ENCODE measurements around the gene CTNNAL1.
"Not testable (repeated sequence)": the region's sequence is repeated elsewhere in the genome, so short reads cannot be mapped to it uniquely, and the experiment has no call there.

CTNNAL1 gene, protein sequence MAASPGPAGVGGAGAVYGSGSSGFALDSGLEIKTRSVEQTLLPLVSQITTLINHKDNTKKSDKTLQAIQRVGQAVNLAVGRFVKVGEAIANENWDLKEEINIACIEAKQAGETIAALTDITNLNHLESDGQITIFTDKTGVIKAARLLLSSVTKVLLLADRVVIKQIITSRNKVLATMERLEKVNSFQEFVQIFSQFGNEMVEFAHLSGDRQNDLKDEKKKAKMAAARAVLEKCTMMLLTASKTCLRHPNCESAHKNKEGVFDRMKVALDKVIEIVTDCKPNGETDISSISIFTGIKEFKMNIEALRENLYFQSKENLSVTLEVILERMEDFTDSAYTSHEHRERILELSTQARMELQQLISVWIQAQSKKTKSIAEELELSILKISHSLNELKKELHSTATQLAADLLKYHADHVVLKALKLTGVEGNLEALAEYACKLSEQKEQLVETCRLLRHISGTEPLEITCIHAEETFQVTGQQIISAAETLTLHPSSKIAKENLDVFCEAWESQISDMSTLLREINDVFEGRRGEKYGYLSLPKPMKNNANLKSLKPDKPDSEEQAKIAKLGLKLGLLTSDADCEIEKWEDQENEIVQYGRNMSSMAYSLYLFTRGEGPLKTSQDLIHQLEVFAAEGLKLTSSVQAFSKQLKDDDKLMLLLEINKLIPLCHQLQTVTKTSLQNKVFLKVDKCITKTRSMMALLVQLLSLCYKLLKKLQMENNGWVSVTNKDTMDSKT

DNA sequence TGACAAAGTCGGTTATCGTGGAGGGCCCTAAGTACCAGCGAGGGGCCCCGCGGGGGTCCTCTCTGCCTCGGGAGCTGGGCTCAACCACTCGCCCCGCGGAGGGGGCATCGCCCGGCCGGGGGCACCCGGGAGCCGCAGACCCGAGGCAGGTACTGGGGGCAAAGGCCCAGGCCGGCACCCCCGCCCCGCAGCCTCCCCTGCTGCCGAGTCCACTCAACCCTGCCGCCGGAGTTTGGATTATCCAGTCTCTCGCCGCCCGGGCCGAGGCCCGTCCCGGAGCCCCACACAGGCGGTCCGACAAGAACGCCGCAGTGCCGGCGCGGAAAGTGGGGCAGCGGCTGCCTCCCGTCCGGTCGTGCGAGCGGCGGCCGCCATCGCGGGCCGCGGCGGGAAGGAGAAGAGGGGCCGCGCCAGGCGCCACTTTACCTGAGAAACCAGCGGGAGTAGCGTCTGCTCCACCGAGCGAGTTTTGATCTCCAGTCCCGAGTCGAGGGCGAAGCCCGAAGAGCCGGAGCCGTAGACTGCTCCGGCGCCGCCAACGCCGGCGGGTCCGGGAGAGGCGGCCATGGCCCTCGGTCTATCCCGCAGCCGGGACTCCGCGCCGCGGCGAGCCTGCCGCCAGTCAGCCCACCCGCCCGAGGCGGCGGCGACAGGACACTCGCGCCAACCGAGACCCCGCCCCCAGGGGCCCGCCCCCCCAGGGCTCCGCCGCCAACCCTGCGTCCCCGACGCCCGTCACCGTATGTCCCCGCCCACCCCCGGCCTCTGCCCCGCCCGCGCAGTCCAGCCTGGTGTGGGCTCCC is at the start of gene CTNNAL1:
TSS of gene CTNNAL1 (minus strand) at position 624 of the 803 bp plus-strand sequence. CDS start at position 567, 57 bp downstream.
- peak; percentile 82 for DNase-seq (ENCODE audit: low spot score)

DNA sequence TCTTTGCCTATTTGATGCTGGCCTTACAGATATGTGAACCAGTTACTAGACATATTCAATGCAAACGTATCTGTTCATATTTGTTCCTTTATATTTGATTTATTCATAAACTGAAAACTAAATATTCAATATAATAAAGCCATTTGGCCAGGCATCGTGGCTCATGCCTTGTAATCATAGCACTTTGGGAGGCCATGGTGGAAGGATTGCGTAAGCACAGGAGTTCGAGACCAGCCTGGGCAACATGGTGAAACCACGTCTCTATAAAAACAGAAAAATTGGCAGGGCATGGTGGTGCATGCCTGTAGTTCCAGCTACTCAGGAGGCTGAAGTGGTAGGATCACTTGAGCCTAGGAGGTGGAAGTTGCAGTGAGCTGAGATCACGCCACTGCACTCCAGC is 49.2 kb upstream of the CTNNAL1 start:
- no peak for DNase-seq (ENCODE audit: low spot score)

DNA sequence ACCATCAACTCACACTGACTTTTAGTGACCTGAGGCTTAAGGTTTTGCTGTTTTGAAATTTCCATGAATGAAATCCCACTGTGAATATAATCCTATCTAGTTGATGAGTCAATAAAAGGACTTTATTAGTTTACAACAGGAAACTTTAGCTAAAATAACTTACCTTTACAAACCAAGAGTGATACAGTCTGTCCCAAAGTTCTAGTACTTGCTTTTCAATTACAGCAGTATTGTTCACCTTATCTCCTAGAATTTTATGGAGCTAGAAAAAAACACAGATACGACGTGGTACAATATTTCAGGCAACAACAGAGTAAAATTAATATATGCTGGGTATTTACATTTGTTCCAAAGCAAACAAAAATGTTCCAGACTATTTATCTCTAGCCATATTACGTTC is 46.9 kb upstream of the CTNNAL1 start:
- no peak for DNase-seq (ENCODE audit: low spot score)

DNA sequence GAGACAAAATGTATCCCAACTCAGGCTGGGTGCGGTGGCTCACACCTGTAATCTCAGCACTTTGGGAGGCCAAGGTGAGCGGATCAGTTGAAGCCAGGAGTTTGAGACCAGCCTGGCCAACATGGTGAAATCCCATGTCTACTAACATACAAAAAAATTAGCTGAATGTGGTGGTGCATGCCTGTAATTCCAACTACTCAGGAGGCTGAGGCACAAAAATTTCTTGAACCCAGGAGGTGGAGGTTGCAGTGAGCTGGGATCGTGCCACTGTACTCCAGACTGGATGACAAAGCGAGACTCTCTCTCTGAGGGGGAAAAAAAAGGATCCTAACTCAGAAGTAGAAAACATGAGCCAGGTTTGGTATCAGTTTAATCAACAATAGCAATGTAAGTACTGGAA is 39.8 kb upstream of the CTNNAL1 start:
- DNase-seq (ENCODE audit: low spot score): not testable (repeated sequence)

DNA sequence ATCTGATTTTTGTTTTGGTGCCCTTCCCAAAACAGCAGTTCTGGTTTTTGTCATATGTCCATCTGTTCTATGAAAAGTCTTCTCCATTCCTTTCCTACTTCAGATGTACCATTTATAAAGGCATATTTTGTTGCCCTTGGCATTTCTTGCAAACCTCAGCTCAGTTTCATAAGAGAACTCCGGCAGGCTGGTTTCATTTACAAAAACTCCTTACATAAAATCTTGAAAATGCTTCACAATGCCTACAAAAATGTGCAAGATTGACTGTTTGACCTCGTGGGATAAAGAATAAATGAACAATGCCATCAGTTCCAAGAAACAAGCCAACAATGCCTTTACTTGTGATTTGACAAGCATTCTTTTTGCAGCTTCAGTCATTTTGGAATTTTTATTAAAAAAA is 39.1 kb upstream of the CTNNAL1 start:
- peak; percentile 74 for DNase-seq (ENCODE audit: low spot score)

GRCh38 chr9:109051733-109052132 is 38.4 kb upstream of the CTNNAL1 start:
- no peak for DNase-seq (ENCODE audit: low spot score)

GRCh38 chr9:109050444-109050843 is 37.1 kb upstream of the CTNNAL1 start:
- DNase-seq (ENCODE audit: low spot score): no peak

DNA sequence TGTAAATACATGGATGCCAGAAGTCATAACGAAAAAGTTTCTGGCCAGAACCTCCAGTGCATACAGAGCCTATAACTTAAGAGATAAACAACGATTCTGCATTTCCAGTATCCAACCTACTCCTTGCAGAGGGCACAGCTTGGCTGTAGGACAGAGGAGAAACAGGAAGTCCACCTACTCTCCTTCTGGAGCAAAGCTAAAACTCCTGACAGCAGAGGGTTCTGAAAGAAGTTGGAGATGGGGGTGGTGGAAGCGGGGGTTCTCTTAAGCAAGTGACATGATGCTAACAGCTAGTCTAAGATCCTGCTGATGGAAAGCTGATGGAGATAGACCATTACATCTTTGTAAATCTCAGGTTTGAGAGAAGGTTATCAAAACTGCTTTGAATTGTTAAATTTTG is 35.5 kb upstream of the CTNNAL1 start:
- DNase-seq (ENCODE audit: low spot score): no peak

- DNase-seq (ENCODE audit: low spot score): no peak
These were observed 34.0 kb upstream of the CTNNAL1 start for GRCh38 chr9:109047259-109047658.

DNA sequence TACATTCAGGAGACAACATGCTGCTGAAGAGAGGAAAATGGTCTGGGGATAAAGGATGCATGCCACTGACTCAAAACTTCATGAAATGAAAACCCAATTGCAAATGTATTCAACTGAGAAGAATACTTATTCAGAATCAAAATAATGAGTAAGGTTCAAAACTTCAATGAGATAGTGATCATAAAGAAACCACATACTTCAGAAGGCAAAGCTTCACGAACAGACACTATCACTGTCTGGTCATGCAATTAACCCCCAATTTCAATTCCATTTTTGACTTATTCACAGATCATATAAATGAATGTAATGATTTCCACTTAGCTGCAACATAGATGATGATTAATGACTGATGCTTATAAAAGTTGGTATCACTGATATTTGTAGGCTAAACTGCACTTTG is 33.0 kb upstream of the CTNNAL1 start:
- DNase-seq (ENCODE audit: low spot score): no peak

DNA sequence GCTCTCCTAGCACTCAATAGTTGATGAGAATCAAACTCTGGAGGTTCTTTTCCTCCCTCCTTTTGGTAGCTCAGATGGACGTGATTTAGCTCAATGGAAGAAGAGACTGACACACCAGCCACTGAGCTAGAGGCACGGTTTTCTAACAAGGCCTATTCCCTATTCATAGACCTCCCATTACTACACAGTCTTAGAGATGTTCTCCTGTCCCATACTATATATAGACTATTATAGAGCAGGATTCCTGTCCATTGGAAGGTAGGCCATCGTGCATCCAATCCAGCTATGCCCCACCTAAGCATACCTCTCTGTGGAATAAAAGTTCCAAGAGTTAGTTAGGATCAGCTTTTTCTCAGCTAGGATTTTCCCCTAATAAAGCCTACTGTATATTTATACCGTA is 30.3 kb upstream of the CTNNAL1 start:
- DNase-seq (ENCODE audit: low spot score): no peak

DNA sequence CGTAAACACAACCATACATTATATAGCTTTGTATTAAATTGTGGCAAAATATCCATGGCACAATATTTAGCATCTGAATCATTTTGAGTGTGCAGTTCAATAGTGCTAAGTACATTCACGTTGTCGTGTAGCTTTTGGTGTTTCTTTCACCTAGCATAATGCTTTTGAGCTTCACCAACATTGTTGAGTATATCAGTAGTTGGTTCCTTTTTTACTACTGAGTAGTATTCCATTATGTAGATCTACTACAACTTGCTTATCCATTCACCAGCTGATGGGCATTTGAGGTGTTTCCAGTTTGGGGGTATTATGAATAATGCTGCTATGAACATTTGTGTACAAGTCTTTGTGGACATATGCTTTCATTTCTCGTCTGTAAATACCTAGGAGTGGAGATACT is 27.3 kb upstream of the CTNNAL1 start:
- DNase-seq (ENCODE audit: low spot score): no peak

GRCh38 chr9:109039539-109039938 is 26.2 kb upstream of the CTNNAL1 start:
- no peak for DNase-seq (ENCODE audit: low spot score)

GRCh38 chr9:109037946-109038715 is 24.8 kb upstream of the CTNNAL1 start:
- no peak for DNase-seq (ENCODE audit: low spot score)

GRCh38 chr9:109036744-109037680 is 23.7 kb upstream of the CTNNAL1 start:
- no peak for DNase-seq (ENCODE audit: low spot score)

DNA sequence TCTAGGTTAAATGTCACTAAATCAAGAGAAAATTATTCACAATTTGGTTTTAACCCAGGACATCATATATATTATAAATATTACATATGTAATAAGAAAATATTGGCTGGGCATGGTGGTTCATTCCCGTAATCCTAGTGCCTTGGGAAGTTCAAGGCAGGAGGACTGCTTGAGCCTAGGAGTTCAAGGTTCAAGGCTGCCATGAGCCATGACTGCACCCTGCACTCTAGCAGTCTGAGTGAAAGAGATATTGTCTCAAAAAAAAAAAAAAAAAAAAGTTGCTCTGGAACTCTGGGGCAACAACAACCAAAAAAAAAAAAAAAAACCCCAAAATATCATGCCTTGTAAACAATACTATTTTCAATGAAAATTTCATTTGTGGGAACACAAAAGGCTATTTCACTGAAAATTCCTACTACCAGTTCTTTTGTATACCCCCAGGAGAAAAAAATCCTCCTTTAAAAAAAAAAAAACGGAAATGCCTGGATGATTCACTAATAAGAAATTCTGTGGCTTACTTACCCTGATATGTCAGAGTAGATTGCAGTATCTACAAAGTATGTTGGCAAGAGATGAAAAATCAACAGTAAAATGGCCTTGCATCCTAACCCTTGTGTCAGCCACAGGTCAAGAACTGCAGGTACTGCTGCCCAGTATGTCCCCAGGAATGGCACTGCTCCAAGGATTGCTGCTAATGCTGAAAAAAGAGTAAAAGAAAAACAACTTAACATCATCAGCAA is 22.6 kb upstream of the CTNNAL1 start:
- peak; percentile 96 for DNase-seq (ENCODE audit: low spot score)

GRCh38 chr9:109033941-109034700 is 20.8 kb upstream of the CTNNAL1 start:
- DNase-seq (ENCODE audit: low spot score): no peak

- DNase-seq (ENCODE audit: low spot score): no peak
These were observed 17.9 kb upstream of the CTNNAL1 start for GRCh38 chr9:109031241-109031640.

DNA sequence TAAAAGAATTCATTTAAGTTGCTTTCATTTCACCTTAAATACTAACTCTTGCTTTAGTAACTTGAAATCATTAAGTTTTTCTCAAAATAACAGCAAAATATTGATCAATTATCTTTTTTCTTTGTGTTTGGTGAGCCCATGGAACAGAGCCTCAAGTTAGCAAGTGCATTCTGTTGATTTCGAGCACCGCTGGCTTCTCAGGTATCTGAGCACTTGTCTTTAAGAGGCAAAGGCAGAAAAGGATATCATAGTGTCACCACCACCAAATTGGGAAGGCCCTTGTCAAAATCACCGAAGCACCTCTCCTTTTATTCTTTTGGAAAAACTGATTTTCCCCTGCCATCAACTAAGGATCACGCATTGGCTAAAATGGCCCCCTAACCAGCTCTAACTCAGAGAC is 17.1 kb upstream of the CTNNAL1 start:
- no peak for DNase-seq (ENCODE audit: low spot score)

Measured in COLO829 (cell line).